ENCODE data around the gene KCNH8. TPM values are rescaled to one million over a fixed set of nuclear protein-coding genes. Genes with fewer than 3 reads are reported as not detected.

KCNH8 gene
- not detected in 2 replicates for total RNA-seq

GRCh38 chr3:19147905-19148767 is at the start of gene KCNH8:
TSS of gene KCNH8 (plus strand) at chr3:19148510. CDS start at chr3:19148720, 210 bp downstream.

All from smooth muscle cell of trachea (primary cell).